IMR-90 (cell line): ENCODE measurements around the gene RELL1. TPM values are rescaled to one million over a fixed set of nuclear protein-coding genes. Genes with fewer than 3 reads are reported as not detected.

Experiments
- ATAC-seq: fragments of 200-7000 bp; cut with Tn5 transposase; 2 replicates; pipeline ENCODE4 v1.9.1; 2020; ENCODE audit warnings: low read depth, mild to moderate bottlenecking, moderate library complexity
- BruUV-seq: library from RNA; stranded (reverse); fragments of 400-500 nt; replicated peaks from 2 replicates; lab custom pipeline; 2021; lab: Mats Ljungman, UMichigan
- CTCF ChIA-PET: fragments of 300-600 bp; formaldehyde crosslinking; extraction: SDS; loops from one replicate; lab custom pipeline; 2021; ENCODE audit warnings: antibody characterized with exemption; lab: Yijun Ruan, JAX
- POLR2A ChIA-PET: fragments of 300-600 bp; sonication (Branson Sonifier 250); formaldehyde crosslinking; loops from one replicate; lab custom pipeline; 2022; ENCODE audit warnings: antibody characterized with exemption; ENCODE audit not compliant: unreplicated experiment; lab: Charles Lee
- DNase-seq: peaks from one replicate; pipeline ENCODE4 v3.0.0; 2013
- H2AFZ ChIP-seq: replicated peaks from 2 replicates; pipeline ENCODE3; 2013; ENCODE audit warnings: low read length, mild to moderate bottlenecking; ENCODE audit not compliant: poor library complexity
- H2AK5ac ChIP-seq: 2 replicates; pipeline ENCODE4 v1.6.1; 2013; ENCODE audit warnings: low read depth, low read length, inconsistent platforms
- H2AK9ac ChIP-seq: replicated peaks from 2 replicates; pipeline ENCODE3; 2013; ENCODE audit warnings: mild to moderate bottlenecking, low read depth, low read length, moderate library complexity; ENCODE audit not compliant: poor library complexity
- H2BK120ac ChIP-seq: 2 replicates; pipeline ENCODE4 v1.6.1; 2013; ENCODE audit warnings: low read depth, low read length, inconsistent platforms
- H2BK15ac ChIP-seq: 3 replicates; pipeline ENCODE4 v1.6.1; 2013; ENCODE audit warnings: low read depth, low read length, inconsistent platforms
- H2BK20ac ChIP-seq: 2 replicates; pipeline ENCODE4 v1.6.1; 2013; ENCODE audit warnings: low read depth, mild to moderate bottlenecking, inconsistent platforms, low read length, moderate library complexity
- H2BK5ac ChIP-seq: 2 replicates; pipeline ENCODE4 v1.6.1; 2013; ENCODE audit warnings: mild to moderate bottlenecking, low read depth, low read length, inconsistent platforms; ENCODE audit not compliant: poor library complexity, severe bottlenecking
- H3K14ac ChIP-seq: replicated peaks from 2 replicates; pipeline ENCODE4 v1.6.1; 2013; ENCODE audit warnings: low read depth, low read length, inconsistent platforms
- H3K18ac ChIP-seq: 2 replicates; pipeline ENCODE4 v1.6.1; 2013; ENCODE audit warnings: low read depth, low read length, control low read depth
- H3K23ac ChIP-seq: 2 replicates; pipeline ENCODE4 v1.6.1; 2013; ENCODE audit warnings: low read depth, low read length, inconsistent platforms
- H3K27ac ChIP-seq: 2 replicates; pipeline ENCODE4 v1.5.1; 2013; ENCODE audit warnings: mild to moderate bottlenecking, control low read depth, low read length; ENCODE audit not compliant: insufficient read depth
- H3K27me3 ChIP-seq: 2 replicates; pipeline ENCODE4 v1.6.1; 2013; ENCODE audit warnings: low read length; ENCODE audit not compliant: control insufficient read depth, insufficient read depth
- H3K36me3 ChIP-seq: 2 replicates; pipeline ENCODE4 v1.6.1; 2013; ENCODE audit warnings: low read length, mixed read lengths; ENCODE audit not compliant: control insufficient read depth, insufficient read depth
- H3K4ac ChIP-seq: 2 replicates; pipeline ENCODE4 v1.6.1; 2013; ENCODE audit warnings: low read depth, low read length, inconsistent platforms
- H3K4me1 ChIP-seq: 2 replicates; pipeline ENCODE4 v1.6.1; 2013; ENCODE audit warnings: low read length, mixed read lengths; ENCODE audit not compliant: control insufficient read depth, insufficient read depth
- H3K4me2 ChIP-seq: 2 replicates; pipeline ENCODE4 v1.6.1; 2013; ENCODE audit warnings: low read depth, mild to moderate bottlenecking, control low read depth, low read length, moderate library complexity
- H3K4me3 ChIP-seq: 2 replicates; pipeline ENCODE4 v1.5.1; 2013; ENCODE audit warnings: low read depth, mild to moderate bottlenecking, control low read depth, low read length, moderate library complexity; ENCODE audit not compliant: insufficient read depth
- H3K56ac ChIP-seq: 2 replicates; pipeline ENCODE4 v1.6.1; 2013; ENCODE audit warnings: low read length, inconsistent platforms; ENCODE audit not compliant: insufficient read depth; ENCODE audit errors: extremely low read depth
- H3K79me1 ChIP-seq, 2 experiments: 2 replicates each; pipeline ENCODE4 v1.6.1; 2013; ENCODE audit warnings: low read length in 2 of 2, inconsistent platforms in 1 of 2, low read depth in 1 of 2
- H3K9ac ChIP-seq: 2 replicates; pipeline ENCODE4 v1.6.1; 2013; ENCODE audit warnings: low read depth, low read length, control low read depth
- H3K9me1 ChIP-seq: 2 replicates; pipeline ENCODE4 v1.6.1; 2013; ENCODE audit warnings: low read length, inconsistent platforms; ENCODE audit not compliant: insufficient read depth
- H3K9me3 ChIP-seq: 2 replicates; pipeline ENCODE4 v1.6.1; 2013; ENCODE audit warnings: low read length; ENCODE audit not compliant: control insufficient read depth, insufficient read depth
- H4K20me1 ChIP-seq: 2 replicates; pipeline ENCODE4 v1.6.1; 2013; ENCODE audit warnings: low read length, inconsistent platforms; ENCODE audit not compliant: insufficient read depth
- H4K5ac ChIP-seq: 2 replicates; pipeline ENCODE4 v1.6.1; 2013; ENCODE audit warnings: mild to moderate bottlenecking, low read depth, low read length, control low read depth
- H4K8ac ChIP-seq, 2 experiments: 2 replicates each; pipeline ENCODE4 v1.6.1; 2013; ENCODE audit warnings: low read depth in 2 of 2, low read length in 2 of 2, control low read depth in 1 of 2, inconsistent platforms in 1 of 2
- H4K91ac ChIP-seq: 2 replicates; pipeline ENCODE4 v1.6.1; 2013; ENCODE audit warnings: low read depth, low read length, inconsistent platforms; ENCODE audit not compliant: insufficient read depth
- BHLHE40 ChIP-seq: fragments of 150-350 bp; IDR thresholded peaks from 2 replicates; pipeline ENCODE4 v1.6.1; 2016; ENCODE audit warnings: mild to moderate bottlenecking, low read depth, low read length
- CEBPB ChIP-seq: IDR thresholded peaks from 2 replicates; pipeline ENCODE4 v1.6.1; 2012; ENCODE audit warnings: low read depth, low read length, improper control_type of control experiment
- CHD1 ChIP-seq: IDR thresholded peaks from 2 replicates; pipeline ENCODE4 v1.6.1; 2012; ENCODE audit warnings: low read depth, low read length, improper control_type of control experiment
- FOS ChIP-seq: fragments of 150-350 bp; IDR thresholded peaks from 2 replicates; pipeline ENCODE4 v1.6.1; 2016; ENCODE audit warnings: low read depth, low read length
- MAFK ChIP-seq: IDR thresholded peaks from 2 replicates; pipeline ENCODE4 v1.6.1; 2012; ENCODE audit warnings: low read depth, low read length, improper control_type of control experiment
- MAZ ChIP-seq: IDR thresholded peaks from 2 replicates; pipeline ENCODE4 v1.6.1; 2012; ENCODE audit warnings: low read depth, mild to moderate bottlenecking, low read length, improper control_type of control experiment, moderate library complexity, borderline replicate concordance
- MXI1 ChIP-seq: IDR thresholded peaks from 2 replicates; pipeline ENCODE4 v1.6.1; 2012; ENCODE audit warnings: low read depth, mild to moderate bottlenecking, low read length, moderate library complexity, borderline replicate concordance
- NFE2L2 ChIP-seq: fragments of 150-350 bp; IDR thresholded peaks from 2 replicates; pipeline ENCODE4 v1.6.1; 2016; ENCODE audit warnings: low read depth, mild to moderate bottlenecking, low read length
- POLR2A ChIP-seq: IDR thresholded peaks from 2 replicates; pipeline ENCODE4 v1.6.1; 2012; ENCODE audit warnings: mild to moderate bottlenecking, low read depth, low read length
- RAD21 ChIP-seq: IDR thresholded peaks from 2 replicates; pipeline ENCODE4 v1.6.1; 2012; ENCODE audit warnings: low read length, improper control_type of control experiment
- RCOR1 ChIP-seq: IDR thresholded peaks from 2 replicates; pipeline ENCODE4 v1.6.1; 2012; ENCODE audit warnings: mild to moderate bottlenecking, low read length, improper control_type of control experiment; ENCODE audit not compliant: insufficient replicate concordance
- RFX5 ChIP-seq: IDR thresholded peaks from 2 replicates; pipeline ENCODE4 v1.8.0; 2012; ENCODE audit warnings: low read depth, mild to moderate bottlenecking, low read length, moderate library complexity
- SMC3 ChIP-seq: fragments of 150-350 bp; IDR thresholded peaks from 2 replicates; pipeline ENCODE4 v1.6.1; 2016; ENCODE audit warnings: low read depth, mild to moderate bottlenecking, antibody characterized with exemption, low read length, moderate library complexity
- WGBS, 2 experiments: methylation state at CpG; one replicate each; pipeline versions ENCODE4 v1.1.5 to v1.1.7; 2013; ENCODE audit warnings: missing lambda C conversion rate in 2 of 2; ENCODE audit not compliant: insufficient read length in 1 of 2; ENCODE audit errors: extremely low coverage in 2 of 2; 5-methylcytosine and 5-hydroxymethylcytosine counted together
- dilution Hi-C: fragments of 300-500 bp; cut with HindIII; formaldehyde crosslinking; loops from one replicate; pipeline ENCODE4 v1.14.3; 2018; ENCODE audit warnings: low sequenced_read_pairs; ENCODE audit not compliant: unreplicated experiment
- in situ Hi-C: fragments of 300-500 bp; cut with MboI; formaldehyde crosslinking; loops from 3 replicates; pipeline ENCODE4 v1.14.3; 2019; ENCODE audit warnings: low sequenced_read_pairs, inconsistent platforms, mixed read lengths
- intact Hi-C: fragments of 100-400 bp; cut with micrococcal nuclease; formaldehyde crosslinking; loops from 2 replicates; pipeline ENCODE4 v1.10.0; 2022
- polyA plus RNA-seq, 3 experiments: library from polyadenylated mRNA; depleted of rRNA; stranded (reverse); fragments of >200 nt; gene quantifications; 2 replicates each; pipeline ENCODE4 v1.2.3, GENCODE V29; 2012; ENCODE audit warnings: low replicate concordance in 1 of 3
- total RNA-seq: library from RNA; depleted of rRNA; stranded (reverse); fragments of >200 nt; gene quantifications from 2 replicates; pipeline ENCODE4 v1.2.3, GENCODE V29; 2012
- TF ChIP-seq, protein P1 (sequence below): conservative IDR thresholded peaks from 2 replicates; pipeline ENCODE4 v1.5.1; 2012; ENCODE audit warnings: mild to moderate bottlenecking, low read depth, low read length, improper control_type of control experiment
- TF ChIP-seq, protein P2 (sequence below): fragments of 150-350 bp; IDR thresholded peaks from 2 replicates; pipeline ENCODE4 v1.6.1; 2016; ENCODE audit warnings: low read depth, mild to moderate bottlenecking, low read length, moderate library complexity, borderline replicate concordance
- TF ChIP-seq, protein P3 (sequence below): fragments of 150-350 bp; IDR thresholded peaks from 2 replicates; pipeline ENCODE4 v1.6.1; 2017; ENCODE audit warnings: mild to moderate bottlenecking, antibody characterized with exemption, low read length, low read depth

Gene RELL1
- total and polyA plus RNA-seq, 2 of the 4 experiments (the other 2 are of a cell fraction) = 6.8 to 39.6 TPM

DNA sequence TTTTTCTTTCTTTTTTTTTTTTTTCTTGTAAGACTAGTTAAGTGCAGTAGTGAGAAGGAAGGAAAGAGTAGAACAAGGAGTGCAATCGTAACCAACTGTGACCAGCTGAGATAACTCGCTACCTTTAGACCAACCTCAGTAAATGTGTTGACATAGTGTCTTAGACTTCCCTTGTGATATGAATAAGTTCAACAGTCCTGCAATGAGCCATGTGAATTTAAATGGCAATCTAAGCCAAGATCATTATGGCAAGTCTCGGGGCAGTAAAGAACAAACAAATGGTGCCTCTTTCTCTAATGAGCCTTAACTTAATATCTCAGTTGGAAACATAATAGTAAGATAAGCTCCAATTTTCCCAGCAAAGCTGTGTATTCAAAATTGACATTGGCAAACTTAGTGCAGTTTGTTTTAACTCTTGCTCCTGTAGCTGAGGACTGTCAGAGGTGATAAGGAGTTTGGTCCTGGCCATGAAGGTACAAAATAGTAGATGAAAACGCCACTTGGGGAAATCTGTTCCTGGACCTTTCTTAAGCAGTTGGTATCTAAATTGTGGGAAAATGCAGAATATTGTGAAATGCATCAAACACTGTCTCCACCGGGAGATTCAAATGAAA lies 13.8 kb upstream of the RELL1 start:
- no peak overlapping the region for H3K18ac ChIP-seq
- H2BK15ac ChIP-seq = no peak overlapping the region
- H2BK20ac ChIP-seq = no peak overlapping the region
- H2AK9ac ChIP-seq = no peak overlapping the region
- ChIA-PET CTCF (no interaction called here), POLR2A (no interaction called here)
- no peak overlapping the region for H3K4me3 ChIP-seq
- 73% methylated on average over 2 of the region's 5 CpGs; no CpG with 5 or more reads in 1 of the 2 experiments for WGBS, 2 experiments
- intact Hi-C loops (no loop called here), dilution Hi-C loops (no loop called here), in situ Hi-C loops (no loop called here)
- no peak overlapping the region for H3K27ac ChIP-seq
- no peak overlapping the region for H4K91ac ChIP-seq
- TF ChIP-seq RFX5 (no peak), CEBPB (no peak), FOS (no peak), NFE2L2 (no peak), MAFK (no peak), CHD1 (no peak), RAD21 (no peak), BHLHE40 (no peak), POLR2A (no peak), MXI1 (no peak), MAZ (no peak), RCOR1 (no peak), SMC3 (no peak)
- TF ChIP-seq, protein P1, sequence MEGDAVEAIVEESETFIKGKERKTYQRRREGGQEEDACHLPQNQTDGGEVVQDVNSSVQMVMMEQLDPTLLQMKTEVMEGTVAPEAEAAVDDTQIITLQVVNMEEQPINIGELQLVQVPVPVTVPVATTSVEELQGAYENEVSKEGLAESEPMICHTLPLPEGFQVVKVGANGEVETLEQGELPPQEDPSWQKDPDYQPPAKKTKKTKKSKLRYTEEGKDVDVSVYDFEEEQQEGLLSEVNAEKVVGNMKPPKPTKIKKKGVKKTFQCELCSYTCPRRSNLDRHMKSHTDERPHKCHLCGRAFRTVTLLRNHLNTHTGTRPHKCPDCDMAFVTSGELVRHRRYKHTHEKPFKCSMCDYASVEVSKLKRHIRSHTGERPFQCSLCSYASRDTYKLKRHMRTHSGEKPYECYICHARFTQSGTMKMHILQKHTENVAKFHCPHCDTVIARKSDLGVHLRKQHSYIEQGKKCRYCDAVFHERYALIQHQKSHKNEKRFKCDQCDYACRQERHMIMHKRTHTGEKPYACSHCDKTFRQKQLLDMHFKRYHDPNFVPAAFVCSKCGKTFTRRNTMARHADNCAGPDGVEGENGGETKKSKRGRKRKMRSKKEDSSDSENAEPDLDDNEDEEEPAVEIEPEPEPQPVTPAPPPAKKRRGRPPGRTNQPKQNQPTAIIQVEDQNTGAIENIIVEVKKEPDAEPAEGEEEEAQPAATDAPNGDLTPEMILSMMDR = no peak
- TF ChIP-seq, protein P2, sequence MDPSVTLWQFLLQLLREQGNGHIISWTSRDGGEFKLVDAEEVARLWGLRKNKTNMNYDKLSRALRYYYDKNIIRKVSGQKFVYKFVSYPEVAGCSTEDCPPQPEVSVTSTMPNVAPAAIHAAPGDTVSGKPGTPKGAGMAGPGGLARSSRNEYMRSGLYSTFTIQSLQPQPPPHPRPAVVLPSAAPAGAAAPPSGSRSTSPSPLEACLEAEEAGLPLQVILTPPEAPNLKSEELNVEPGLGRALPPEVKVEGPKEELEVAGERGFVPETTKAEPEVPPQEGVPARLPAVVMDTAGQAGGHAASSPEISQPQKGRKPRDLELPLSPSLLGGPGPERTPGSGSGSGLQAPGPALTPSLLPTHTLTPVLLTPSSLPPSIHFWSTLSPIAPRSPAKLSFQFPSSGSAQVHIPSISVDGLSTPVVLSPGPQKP = no peak
- TF ChIP-seq, protein P3, sequence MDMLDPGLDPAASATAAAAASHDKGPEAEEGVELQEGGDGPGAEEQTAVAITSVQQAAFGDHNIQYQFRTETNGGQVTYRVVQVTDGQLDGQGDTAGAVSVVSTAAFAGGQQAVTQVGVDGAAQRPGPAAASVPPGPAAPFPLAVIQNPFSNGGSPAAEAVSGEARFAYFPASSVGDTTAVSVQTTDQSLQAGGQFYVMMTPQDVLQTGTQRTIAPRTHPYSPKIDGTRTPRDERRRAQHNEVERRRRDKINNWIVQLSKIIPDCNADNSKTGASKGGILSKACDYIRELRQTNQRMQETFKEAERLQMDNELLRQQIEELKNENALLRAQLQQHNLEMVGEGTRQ = no peak
- no peak for DNase-seq
- H3K79me1 ChIP-seq = no peaks in the 10 kb centered on the region
- no peaks in the 10 kb centered on the region for H3K4me1 ChIP-seq
- H3K9ac ChIP-seq = no peak overlapping the region
- no peak overlapping the region for H3K56ac ChIP-seq
- no peak overlapping the region for H3K4me2 ChIP-seq
- no peak overlapping the region for H2AK5ac ChIP-seq
- no peak overlapping the region for H3K23ac ChIP-seq
- no peak for ATAC-seq
- no peak overlapping the region for H3K4ac ChIP-seq
- no peak overlapping the region for H3K14ac ChIP-seq
- H3K9me3 ChIP-seq = no peaks in the 10 kb centered on the region
- H4K5ac ChIP-seq = no peak overlapping the region
- BruUV-seq = no TSS peak
- H2AFZ ChIP-seq = no peak overlapping the region
- H2BK5ac ChIP-seq = no peak overlapping the region
- H3K36me3 ChIP-seq = no peaks in the 10 kb centered on the region
- no peaks in the 10 kb centered on the region for H3K9me1 ChIP-seq
- H2BK120ac ChIP-seq = no peak overlapping the region
- H3K27me3 ChIP-seq = peaks cover 7% of the 10 kb centered on the region
- H4K8ac ChIP-seq = no peak overlapping the region
- H4K20me1 ChIP-seq = no peaks in the 10 kb centered on the region
